ENCODE results near the gene NFIA.

NFIA gene

GRCh38 chr1:61322008-61322744 is 239.8 kb downstream of the NFIA start:
- H3K36me3 ChIP-seq (replicated peaks; ENCODE audit: insufficient read depth, low read length) = no peaks in the 10 kb centered on the region
- no peaks in the 10 kb centered on the region for H3K27me3 ChIP-seq (replicated peaks; ENCODE audit: insufficient read depth, low read length)
- no peak for TF ChIP-seq EZH2phosphoT487 (IDR thresholded peaks at IDR 0.05; ENCODE audit: low read length)
- no peaks in the 10 kb centered on the region for H3K79me2 ChIP-seq (ENCODE audit: low read length)
- H3F3A ChIP-seq (ENCODE audit: insufficient read depth, low read length) = peaks cover 17% of the 10 kb centered on the region
- no peak for DNase-seq
- no peak overlapping the region for H2AFZ ChIP-seq (ENCODE audit: low read length)
- H4K20me1 ChIP-seq (ENCODE audit: insufficient read depth, low read length) = no peaks in the 10 kb centered on the region
- H3K9ac ChIP-seq (ENCODE audit: low read length) = no peak overlapping the region
- H3K4me1 ChIP-seq (ENCODE audit: low read length) = peaks cover 28% of the 10 kb centered on the region
- H3K4me3 ChIP-seq (ENCODE audit: low read length) = no peak overlapping the region
- H3K4me2 ChIP-seq (ENCODE audit: low read depth, low read length) = no peak overlapping the region
- H3K9me2 ChIP-seq (replicated peaks; ENCODE audit: insufficient read depth, low read length) = no peaks in the 10 kb centered on the region
- no peak overlapping the region for H3K27ac ChIP-seq (ENCODE audit: low read length)
- no peaks in the 10 kb centered on the region for H3K9me3 ChIP-seq (replicated peaks; ENCODE audit: insufficient read depth, low read length)

- Histone ChIP-seq H3K27ac (ENCODE audit: low read length) (no peak overlapping the region), H3K79me2 (ENCODE audit: low read length) (no peaks in the 10 kb centered on the region), H3K4me2 (ENCODE audit: low read depth, low read length) (no peak overlapping the region)
Measured at GRCh38 chr1:61322769-61323168, 240.4 kb downstream of the NFIA start.

DNA sequence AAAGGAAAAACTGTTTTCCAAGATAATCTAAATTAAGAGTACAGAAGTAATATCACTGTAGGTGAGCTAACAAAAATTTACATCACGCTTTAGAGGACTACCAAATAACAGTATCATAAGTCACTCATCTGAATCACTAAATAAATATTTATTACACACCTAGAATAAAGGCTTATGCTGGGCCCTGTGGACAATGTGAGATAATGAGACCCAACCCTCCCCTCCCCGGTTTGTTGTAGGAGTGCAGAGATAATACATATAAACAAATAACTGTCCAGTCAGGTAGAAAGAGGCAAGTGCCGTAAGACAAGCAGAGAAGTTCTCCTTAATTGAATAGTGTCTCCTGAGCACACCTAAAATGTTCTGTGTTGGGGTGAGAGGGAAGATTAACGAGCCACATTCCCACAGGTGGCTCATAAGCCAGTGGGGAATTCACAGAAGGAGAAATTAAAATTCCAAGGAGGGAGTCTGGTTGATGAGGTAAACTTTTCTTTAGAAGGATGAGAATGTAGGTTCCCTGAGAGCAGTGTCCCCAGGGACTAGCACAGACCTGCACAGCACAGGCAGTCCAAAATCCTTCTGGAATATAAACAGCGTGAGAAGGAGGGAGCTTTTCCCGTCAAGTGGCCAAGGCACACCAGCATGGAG is 241.4 kb downstream of the NFIA start:
- Histone ChIP-seq H3K4me3 (ENCODE audit: low read length) (no peak overlapping the region), H2AFZ (ENCODE audit: low read length) (no peak overlapping the region), H3K27me3 (replicated peaks; ENCODE audit: insufficient read depth, low read length) (no peaks in the 10 kb centered on the region), H3K9me3 (replicated peaks; ENCODE audit: insufficient read depth, low read length) (no peaks in the 10 kb centered on the region), H3K79me2 (ENCODE audit: low read length) (no peaks in the 10 kb centered on the region), H4K20me1 (ENCODE audit: insufficient read depth, low read length) (no peaks in the 10 kb centered on the region), H3F3A (ENCODE audit: insufficient read depth, low read length) (peaks cover 10% of the 10 kb centered on the region), H3K9me2 (replicated peaks; ENCODE audit: insufficient read depth, low read length) (no peaks in the 10 kb centered on the region), H3K4me1 (ENCODE audit: low read length) (peaks cover 18% of the 10 kb centered on the region), H3K36me3 (replicated peaks; ENCODE audit: insufficient read depth, low read length) (no peaks in the 10 kb centered on the region), H3K4me2 (ENCODE audit: low read depth, low read length) (no peak overlapping the region), H3K9ac (ENCODE audit: low read length) (no peak overlapping the region), H3K27ac (ENCODE audit: low read length) (no peak overlapping the region)
- TF ChIP-seq EZH2 (optimal IDR thresholded peaks at IDR 0.05; ENCODE audit: low read depth, low read length) = no peak
- no peak for TF ChIP-seq CTCF (IDR thresholded peaks at IDR 0.05; ENCODE audit: low read length)
- no peak for TF ChIP-seq EZH2phosphoT487 (IDR thresholded peaks at IDR 0.05; ENCODE audit: low read length)
- DNase-seq = no peak

More at GRCh38 chr1:61322769-61323168, 240.4 kb downstream of the NFIA start:
- Histone ChIP-seq H3K4me3 (ENCODE audit: low read length) (no peak overlapping the region), H3F3A (ENCODE audit: insufficient read depth, low read length) (peaks cover 17% of the 10 kb centered on the region), H3K27me3 (replicated peaks; ENCODE audit: insufficient read depth, low read length) (no peaks in the 10 kb centered on the region), H3K9me2 (replicated peaks; ENCODE audit: insufficient read depth, low read length) (no peaks in the 10 kb centered on the region), H3K9ac (ENCODE audit: low read length) (no peak overlapping the region), H2AFZ (ENCODE audit: low read length) (no peak overlapping the region), H4K20me1 (ENCODE audit: insufficient read depth, low read length) (no peaks in the 10 kb centered on the region), H3K9me3 (replicated peaks; ENCODE audit: insufficient read depth, low read length) (no peaks in the 10 kb centered on the region), H3K4me1 (ENCODE audit: low read length) (peaks cover 26% of the 10 kb centered on the region), H3K36me3 (replicated peaks; ENCODE audit: insufficient read depth, low read length) (no peaks in the 10 kb centered on the region)
- TF ChIP-seq EZH2phosphoT487 (IDR thresholded peaks at IDR 0.05; ENCODE audit: low read length) (no peak), EZH2 (optimal IDR thresholded peaks at IDR 0.05; ENCODE audit: low read depth, low read length) (no peak), CTCF (IDR thresholded peaks at IDR 0.05; ENCODE audit: low read length) (no peak)
- DNase-seq = no peak

GRCh38 chr1:61326713-61327112 is 244.4 kb downstream of the NFIA start:
- Histone ChIP-seq H3K4me1 (ENCODE audit: low read length) (0 out of 2 replicates have a peak, but pooled peaks cover 1% of the 10 kb centered on the region), H3K36me3 (replicated peaks; ENCODE audit: insufficient read depth, low read length) (no peaks in the 10 kb centered on the region), H4K20me1 (ENCODE audit: insufficient read depth, low read length) (no peaks in the 10 kb centered on the region), H3K4me2 (ENCODE audit: low read depth, low read length) (no peak overlapping the region), H3F3A (ENCODE audit: insufficient read depth, low read length) (no peaks in the 10 kb centered on the region), H3K79me2 (ENCODE audit: low read length) (no peaks in the 10 kb centered on the region), H2AFZ (ENCODE audit: low read length) (no peak overlapping the region), H3K4me3 (ENCODE audit: low read length) (no peak overlapping the region), H3K27me3 (replicated peaks; ENCODE audit: insufficient read depth, low read length) (no peaks in the 10 kb centered on the region), H3K9me2 (replicated peaks; ENCODE audit: insufficient read depth, low read length) (no peaks in the 10 kb centered on the region), H3K9me3 (replicated peaks; ENCODE audit: insufficient read depth, low read length) (no peaks in the 10 kb centered on the region), H3K9ac (ENCODE audit: low read length) (no peak overlapping the region), H3K27ac (ENCODE audit: low read length) (no peak overlapping the region)
- TF ChIP-seq EZH2 (optimal IDR thresholded peaks at IDR 0.05; ENCODE audit: low read depth, low read length) (no peak), CTCF (IDR thresholded peaks at IDR 0.05; ENCODE audit: low read length) (no peak), EZH2phosphoT487 (IDR thresholded peaks at IDR 0.05; ENCODE audit: low read length) (no peak)
- DNase-seq = no peak
